AG04449 (cell line): ENCODE results near the gene CEP135.
"Not testable (repeated sequence)": the region's sequence is repeated elsewhere in the genome, so short reads cannot be mapped to it uniquely, and the experiment has no call there.

ENCODE experiments used
- CTCF ChIA-PET: fragments of 350-600 bp; formaldehyde crosslinking; extraction: SDS; loops from one replicate; lab custom pipeline; 2021; ENCODE audit warnings: antibody characterized with exemption; lab: Yijun Ruan, JAX
- POLR2A ChIA-PET: fragments of 400-600, 350-600 bp; formaldehyde crosslinking; extraction: SDS; loops from one replicate; lab custom pipeline; 2020; ENCODE audit warnings: antibody characterized with exemption, inconsistent platforms; lab: Yijun Ruan, JAX
- DNase-seq: peaks from one replicate; pipeline ENCODE4 v3.0.0-alpha.2; 2010; ENCODE audit warnings: low read depth, low spot score
- H3K4me3 ChIP-seq: 2 replicates; pipeline ENCODE4 v1.5.1; 2011; ENCODE audit warnings: low read depth, mild to moderate bottlenecking, control low read depth, low read length
- TF ChIP-seq, protein P1 (sequence below): IDR thresholded peaks from one replicate; pipeline ENCODE4 v1.5.1; 2011; ENCODE audit warnings: mild to moderate bottlenecking, moderate library complexity, low read length, control low read depth, inconsistent platforms; ENCODE audit not compliant: insufficient read depth; ENCODE audit errors: missing control alignments

The CEP135 gene

GRCh38 chr4:55964046-55964445, 15.3 kb downstream of the CEP135 start:
- TF ChIP-seq, protein P1, sequence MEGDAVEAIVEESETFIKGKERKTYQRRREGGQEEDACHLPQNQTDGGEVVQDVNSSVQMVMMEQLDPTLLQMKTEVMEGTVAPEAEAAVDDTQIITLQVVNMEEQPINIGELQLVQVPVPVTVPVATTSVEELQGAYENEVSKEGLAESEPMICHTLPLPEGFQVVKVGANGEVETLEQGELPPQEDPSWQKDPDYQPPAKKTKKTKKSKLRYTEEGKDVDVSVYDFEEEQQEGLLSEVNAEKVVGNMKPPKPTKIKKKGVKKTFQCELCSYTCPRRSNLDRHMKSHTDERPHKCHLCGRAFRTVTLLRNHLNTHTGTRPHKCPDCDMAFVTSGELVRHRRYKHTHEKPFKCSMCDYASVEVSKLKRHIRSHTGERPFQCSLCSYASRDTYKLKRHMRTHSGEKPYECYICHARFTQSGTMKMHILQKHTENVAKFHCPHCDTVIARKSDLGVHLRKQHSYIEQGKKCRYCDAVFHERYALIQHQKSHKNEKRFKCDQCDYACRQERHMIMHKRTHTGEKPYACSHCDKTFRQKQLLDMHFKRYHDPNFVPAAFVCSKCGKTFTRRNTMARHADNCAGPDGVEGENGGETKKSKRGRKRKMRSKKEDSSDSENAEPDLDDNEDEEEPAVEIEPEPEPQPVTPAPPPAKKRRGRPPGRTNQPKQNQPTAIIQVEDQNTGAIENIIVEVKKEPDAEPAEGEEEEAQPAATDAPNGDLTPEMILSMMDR: no peak
- ChIA-PET CTCF (interaction anchor here (1.3 to 1.5 kb wide), 2 partner anchors 16 kb away, joined by 3 to 10 read pairs; partner anchors contain the start of gene CEP135), POLR2A (no interaction called here)
- DNase-seq: no peak
- H3K4me3 ChIP-seq: no peak overlapping the region

- H3K4me3 ChIP-seq: no peak overlapping the region
- DNase-seq: no peak
- ChIA-PET CTCF (interaction anchor here (0.8 to 1.5 kb wide), 2 partner anchors 17 kb away, joined by 3 to 10 read pairs; partner anchors contain the start of gene CEP135), POLR2A (no interaction called here)
- TF ChIP-seq, protein P1: no peak
Observed at GRCh38 chr4:55965585-55965984, 16.8 kb downstream of the CEP135 start.

- DNase-seq, H3K4me3 ChIP-seq, POLR2A ChIA-PET: not testable (repeated sequence)
- CTCF ChIA-PET: interaction anchor here (0.8 kb wide), 1 partner anchor 17 kb away, joined by 3 read pairs; the partner anchor contains the start of gene CEP135
Observed at GRCh38 chr4:55966324-55966723, 17.6 kb downstream of the CEP135 start.

GRCh38 chr4:55967376-55967775, 18.6 kb downstream of the CEP135 start:
- CTCF ChIA-PET: no interaction called here
- TF ChIP-seq, protein P1: no peak
- no peak overlapping the region for H3K4me3 ChIP-seq
- POLR2A ChIA-PET: no interaction called here
- DNase-seq: no peak

DNA sequence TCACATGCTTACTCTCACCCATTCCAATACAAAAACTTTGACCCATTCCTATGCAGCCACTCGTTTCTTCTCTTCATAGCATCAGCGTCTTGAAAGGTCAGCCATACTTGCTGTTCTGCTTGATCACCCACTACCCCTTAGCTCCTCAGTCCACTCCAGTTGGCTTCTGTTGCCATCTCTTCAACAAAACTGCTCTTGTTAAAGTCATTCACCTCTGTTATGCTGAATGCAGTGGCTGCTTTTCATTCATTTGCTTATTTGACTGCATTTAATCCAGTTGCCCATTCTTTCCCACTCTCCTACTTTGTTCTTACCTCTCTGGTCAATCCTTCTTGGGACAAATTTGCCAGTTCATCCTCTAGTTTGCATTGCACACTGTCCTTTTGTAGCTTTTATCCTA, 24.9 kb downstream of the CEP135 start:
- CTCF ChIA-PET: interaction anchor here (1.5 kb wide), 1 partner anchor 25 kb away, joined by 6 read pairs; the partner anchor contains the start of gene CEP135
- TF ChIP-seq, protein P1: no peak
- no peak overlapping the region for H3K4me3 ChIP-seq
- no peak for DNase-seq
- POLR2A ChIA-PET: no interaction called here

- no peak for DNase-seq
- CTCF ChIA-PET: interaction anchor here (1.1 kb wide), 1 partner anchor 29 kb away, joined by 5 read pairs; the partner anchor contains the start of gene CEP135
- POLR2A ChIA-PET: no interaction called here
- TF ChIP-seq, protein P1: no peak
- H3K4me3 ChIP-seq: no peak overlapping the region
Observed at GRCh38 chr4:55977811-55978210, 29.1 kb downstream of the CEP135 start.

DNA sequence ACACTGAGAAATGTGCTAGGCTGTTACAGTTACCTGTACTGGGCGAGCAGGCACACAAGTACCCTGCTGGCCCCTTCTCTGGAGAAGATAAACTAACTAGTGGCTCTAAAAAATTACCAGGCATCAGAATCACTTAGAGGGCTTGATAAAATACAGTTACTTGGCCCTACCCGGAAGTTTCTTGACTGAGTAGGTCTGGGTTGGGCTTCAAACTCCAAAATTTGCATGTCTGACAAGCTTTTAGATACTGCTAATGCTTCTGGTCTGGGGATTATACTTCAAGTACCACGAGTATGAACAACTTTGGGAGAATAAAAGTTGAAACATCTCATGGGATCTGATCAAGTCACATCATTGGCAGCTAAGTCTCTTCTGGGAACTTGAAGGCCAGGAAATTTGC, 30.8 kb downstream of the CEP135 start:
- TF ChIP-seq, protein P1: no peak
- no peak overlapping the region for H3K4me3 ChIP-seq
- POLR2A ChIA-PET: no interaction called here
- DNase-seq: no peak
- CTCF ChIA-PET: no interaction called here
